ENCODE results near the gene HSF2BP.
"Not testable (repeated sequence)": the region's sequence is repeated elsewhere in the genome, so short reads cannot be mapped to it uniquely, and the experiment has no call there.

The HSF2BP gene

GRCh38 chr21:43540561-43540960 is 118.7 kb downstream of the HSF2BP start:
- not testable (repeated sequence) for DNase-seq; H3K4me1 Mint-ChIP-seq (ENCODE audit: low read depth); H3K36me3 Mint-ChIP-seq (ENCODE audit: low read depth); H3K4me3 Mint-ChIP-seq; H3K27ac Mint-ChIP-seq; H3K9me3 Mint-ChIP-seq; H3K27me3 Mint-ChIP-seq

DNA sequence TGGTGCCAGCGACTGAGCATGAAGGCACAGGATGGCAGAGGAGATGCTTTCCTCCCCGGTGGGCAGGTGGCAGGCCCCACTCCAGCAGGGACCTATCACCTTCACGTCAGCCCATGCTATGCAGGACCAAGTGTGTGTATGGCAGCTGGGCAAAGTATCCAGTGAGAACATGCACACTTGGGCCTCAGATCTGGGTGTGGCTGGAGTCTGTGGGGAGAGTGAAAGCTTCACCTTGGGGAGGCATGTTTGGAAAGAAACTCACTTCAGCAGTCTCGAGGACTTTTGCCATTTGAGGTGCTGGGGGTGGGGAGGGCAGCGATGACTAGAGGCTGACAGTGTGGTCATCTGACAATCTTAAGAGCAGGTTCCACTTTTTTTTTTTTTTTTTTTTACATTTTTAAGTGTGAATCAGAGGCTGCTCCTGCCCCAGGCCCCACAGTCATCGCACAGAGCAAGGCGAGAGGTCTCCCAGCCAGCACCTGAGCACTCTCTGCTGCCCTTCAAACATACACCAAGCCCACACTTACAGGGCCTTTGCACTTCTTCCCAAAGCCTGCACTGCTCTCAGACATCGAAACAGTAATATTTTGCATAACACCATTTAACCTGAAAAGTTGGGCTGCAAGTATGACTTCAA is 136.7 kb downstream of the HSF2BP start:
- not testable (repeated sequence) for H3K27ac Mint-ChIP-seq; H3K9me3 Mint-ChIP-seq; DNase-seq; H3K4me1 Mint-ChIP-seq (ENCODE audit: low read depth); H3K27me3 Mint-ChIP-seq; H3K36me3 Mint-ChIP-seq (ENCODE audit: low read depth); H3K4me3 Mint-ChIP-seq

DNA sequence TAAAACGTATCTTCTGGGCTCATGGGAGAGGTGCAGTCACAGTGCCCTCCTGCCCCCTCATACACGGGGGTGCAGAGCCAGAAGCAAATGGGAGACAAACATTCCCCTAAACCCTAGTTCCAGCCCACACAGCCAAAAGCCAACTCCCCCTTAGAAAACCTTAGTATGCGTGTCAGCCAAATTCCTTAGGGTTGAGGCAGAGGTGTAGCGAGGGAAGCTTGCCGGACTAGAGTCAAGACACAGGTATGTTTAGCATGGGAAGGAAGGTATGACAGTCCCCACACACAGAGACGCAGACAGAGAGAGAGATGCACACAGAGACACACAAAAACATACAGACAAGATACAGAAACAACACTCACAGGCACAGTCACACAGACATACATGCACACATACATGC is 141.6 kb downstream of the HSF2BP start:
- H3K27ac Mint-ChIP-seq; H3K4me1 Mint-ChIP-seq (ENCODE audit: low read depth); DNase-seq; H3K9me3 Mint-ChIP-seq; H3K36me3 Mint-ChIP-seq (ENCODE audit: low read depth); H3K27me3 Mint-ChIP-seq; H3K4me3 Mint-ChIP-seq: not testable (repeated sequence)

DNA sequence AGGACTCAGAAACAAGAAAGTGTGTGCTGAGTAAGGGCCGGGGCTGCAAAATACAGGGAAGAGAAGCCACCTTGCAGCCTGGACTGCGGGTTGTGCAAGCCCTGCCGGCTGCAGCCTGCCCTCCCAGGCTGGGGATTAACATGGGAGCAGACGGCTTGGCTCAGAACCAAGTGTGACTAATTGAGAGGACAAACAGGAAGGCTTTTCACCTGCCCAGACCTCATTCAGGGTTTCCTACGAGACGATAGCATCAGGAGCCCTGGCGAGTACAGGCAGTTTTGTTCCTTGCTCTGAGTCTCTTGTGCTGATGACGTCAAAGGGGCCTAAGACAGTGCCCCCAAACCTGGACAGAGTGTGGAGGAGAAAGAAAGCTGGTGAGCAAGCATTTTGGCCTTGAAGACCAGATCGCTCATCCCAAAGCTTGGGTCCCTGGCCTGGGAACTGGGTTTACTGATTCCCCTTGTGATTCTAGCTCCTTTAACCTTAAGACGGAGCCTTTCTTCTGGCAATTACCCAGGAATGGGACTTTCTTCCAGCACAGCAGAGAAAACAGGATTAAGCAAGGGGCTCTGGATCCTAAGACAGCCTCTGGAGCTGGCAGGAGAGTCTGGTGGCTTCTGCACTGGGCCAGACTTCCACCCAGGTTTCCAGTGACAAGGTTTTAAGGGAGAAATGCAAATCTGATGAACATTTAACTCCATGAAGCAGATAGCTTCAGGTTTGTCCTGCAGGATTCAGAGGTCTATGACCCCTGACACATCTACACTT is 142.2 kb downstream of the HSF2BP start:
- not testable (repeated sequence) for H3K4me3 Mint-ChIP-seq; H3K4me1 Mint-ChIP-seq (ENCODE audit: low read depth); H3K27ac Mint-ChIP-seq; H3K36me3 Mint-ChIP-seq (ENCODE audit: low read depth); H3K27me3 Mint-ChIP-seq; DNase-seq; H3K9me3 Mint-ChIP-seq

DNA sequence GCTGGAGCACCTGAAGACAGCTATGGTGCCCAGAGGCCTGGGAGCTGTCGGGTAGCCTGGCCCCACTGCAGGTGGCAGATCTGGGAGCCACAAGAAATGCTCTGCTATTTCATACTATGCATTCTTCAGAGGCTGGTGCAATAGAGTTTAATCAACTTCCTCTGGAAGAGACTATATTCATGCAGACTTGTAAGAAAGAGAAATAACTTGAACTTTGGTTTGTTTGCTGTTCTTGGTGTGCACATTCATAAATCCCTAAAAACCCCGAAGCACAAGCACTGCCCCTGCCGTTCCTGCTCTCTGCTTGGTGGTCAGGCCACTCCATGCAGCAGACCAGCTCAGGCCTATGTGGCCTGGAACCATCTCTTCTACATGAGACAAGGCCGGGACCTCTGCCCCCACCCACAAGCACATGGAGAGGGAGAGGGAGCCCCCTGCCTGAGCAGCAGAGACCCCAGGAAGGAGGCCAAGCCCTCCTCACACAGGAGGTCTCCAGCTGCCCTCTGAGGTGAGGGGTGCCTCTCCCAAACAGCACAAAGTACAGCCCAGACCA is 142.9 kb downstream of the HSF2BP start:
- DNase-seq; H3K4me3 Mint-ChIP-seq; H3K9me3 Mint-ChIP-seq; H3K4me1 Mint-ChIP-seq (ENCODE audit: low read depth); H3K27me3 Mint-ChIP-seq; H3K36me3 Mint-ChIP-seq (ENCODE audit: low read depth); H3K27ac Mint-ChIP-seq: not testable (repeated sequence)

- H3K4me1 Mint-ChIP-seq (ENCODE audit: low read depth); H3K4me3 Mint-ChIP-seq; DNase-seq: not testable (repeated sequence)
These were observed 144.5 kb downstream of the HSF2BP start for GRCh38 chr21:43514834-43515233.

GRCh38 chr21:43513023-43513422 is 146.3 kb downstream of the HSF2BP start:
- not testable (repeated sequence) for H3K9me3 Mint-ChIP-seq; DNase-seq; H3K27ac Mint-ChIP-seq; H3K36me3 Mint-ChIP-seq (ENCODE audit: low read depth); H3K27me3 Mint-ChIP-seq; H3K4me3 Mint-ChIP-seq; H3K4me1 Mint-ChIP-seq (ENCODE audit: low read depth)

More at GRCh38 chr21:43514834-43515233, 144.5 kb downstream of the HSF2BP start:
- H3K27ac Mint-ChIP-seq; H3K27me3 Mint-ChIP-seq; H3K36me3 Mint-ChIP-seq (ENCODE audit: low read depth); H3K9me3 Mint-ChIP-seq: not testable (repeated sequence)

DNA sequence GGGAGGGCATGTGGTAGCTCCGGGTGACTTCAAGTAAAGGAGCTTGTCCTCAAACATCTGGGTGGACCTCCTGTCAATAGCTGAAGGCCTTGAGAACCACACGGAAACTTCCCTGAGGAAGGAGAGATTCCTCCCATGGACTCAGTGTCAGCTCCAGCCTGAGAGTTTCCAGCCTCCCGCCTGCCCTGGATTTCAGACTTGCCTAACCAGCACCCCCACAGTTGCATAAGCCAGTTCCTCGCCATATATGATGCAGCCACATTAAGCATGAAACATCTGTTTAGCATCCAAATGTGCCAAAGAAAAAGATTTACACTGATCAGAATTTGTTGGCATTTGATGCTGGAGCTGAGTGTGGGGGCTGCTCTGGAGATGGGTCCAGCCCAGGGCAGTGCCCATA is 148.1 kb downstream of the HSF2BP start:
- H3K9me3 Mint-ChIP-seq; DNase-seq; H3K4me3 Mint-ChIP-seq; H3K36me3 Mint-ChIP-seq (ENCODE audit: low read depth); H3K27ac Mint-ChIP-seq; H3K27me3 Mint-ChIP-seq; H3K4me1 Mint-ChIP-seq (ENCODE audit: low read depth): not testable (repeated sequence)

GRCh38 chr21:43510669-43511068 is 148.6 kb downstream of the HSF2BP start:
- not testable (repeated sequence) for H3K4me1 Mint-ChIP-seq (ENCODE audit: low read depth); DNase-seq; H3K36me3 Mint-ChIP-seq (ENCODE audit: low read depth); H3K27ac Mint-ChIP-seq; H3K4me3 Mint-ChIP-seq; H3K9me3 Mint-ChIP-seq; H3K27me3 Mint-ChIP-seq

- DNase-seq; H3K9me3 Mint-ChIP-seq; H3K27ac Mint-ChIP-seq; H3K27me3 Mint-ChIP-seq; H3K4me3 Mint-ChIP-seq; H3K4me1 Mint-ChIP-seq (ENCODE audit: low read depth); H3K36me3 Mint-ChIP-seq (ENCODE audit: low read depth): not testable (repeated sequence)
These were observed 155.4 kb downstream of the HSF2BP start for GRCh38 chr21:43503892-43504291.

DNA sequence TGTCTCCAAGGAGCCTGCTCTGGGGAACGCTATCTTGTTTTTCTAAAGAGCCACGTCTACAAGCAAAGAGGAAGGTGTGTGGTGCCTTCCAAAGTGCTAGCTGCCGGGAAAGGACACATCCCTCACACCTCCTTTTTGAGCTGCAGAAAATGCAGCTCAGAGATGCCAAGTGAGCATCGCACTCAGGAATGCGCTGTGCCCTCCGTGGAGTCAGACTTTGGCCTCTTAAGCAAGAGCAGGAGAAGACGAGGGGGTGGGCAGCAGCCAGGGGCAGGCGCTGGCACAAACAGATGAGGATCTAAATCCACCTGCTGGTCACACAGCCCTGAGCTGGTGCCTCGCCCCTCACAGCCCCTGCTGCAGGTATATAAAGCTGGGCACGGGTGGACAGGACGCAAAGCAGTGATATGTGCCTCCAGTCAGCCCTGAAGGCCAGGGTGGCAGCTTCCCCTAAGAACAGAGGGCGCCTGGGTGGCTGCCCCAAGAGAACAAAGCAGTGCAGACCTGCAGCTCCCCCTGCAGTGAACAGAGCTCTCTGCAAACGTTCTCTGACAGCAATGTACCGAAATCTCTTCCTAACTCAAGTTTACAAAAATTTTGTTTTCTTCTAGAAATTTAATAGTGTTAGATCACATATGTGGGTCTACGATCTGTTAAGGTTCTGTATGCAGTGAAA is 156.1 kb downstream of the HSF2BP start:
- H3K4me1 Mint-ChIP-seq (ENCODE audit: low read depth); DNase-seq; H3K36me3 Mint-ChIP-seq (ENCODE audit: low read depth); H3K27me3 Mint-ChIP-seq; H3K9me3 Mint-ChIP-seq; H3K27ac Mint-ChIP-seq; H3K4me3 Mint-ChIP-seq: not testable (repeated sequence)

GRCh38 chr21:43502407-43503071 is 156.7 kb downstream of the HSF2BP start:
- H3K36me3 Mint-ChIP-seq (ENCODE audit: low read depth); H3K27ac Mint-ChIP-seq; DNase-seq; H3K27me3 Mint-ChIP-seq; H3K4me1 Mint-ChIP-seq (ENCODE audit: low read depth); H3K9me3 Mint-ChIP-seq; H3K4me3 Mint-ChIP-seq: not testable (repeated sequence)

GRCh38 chr21:43498924-43499323 is 160.4 kb downstream of the HSF2BP start:
- not testable (repeated sequence) for H3K36me3 Mint-ChIP-seq (ENCODE audit: low read depth); H3K4me3 Mint-ChIP-seq; H3K4me1 Mint-ChIP-seq (ENCODE audit: low read depth); DNase-seq; H3K27ac Mint-ChIP-seq; H3K9me3 Mint-ChIP-seq; H3K27me3 Mint-ChIP-seq

DNA sequence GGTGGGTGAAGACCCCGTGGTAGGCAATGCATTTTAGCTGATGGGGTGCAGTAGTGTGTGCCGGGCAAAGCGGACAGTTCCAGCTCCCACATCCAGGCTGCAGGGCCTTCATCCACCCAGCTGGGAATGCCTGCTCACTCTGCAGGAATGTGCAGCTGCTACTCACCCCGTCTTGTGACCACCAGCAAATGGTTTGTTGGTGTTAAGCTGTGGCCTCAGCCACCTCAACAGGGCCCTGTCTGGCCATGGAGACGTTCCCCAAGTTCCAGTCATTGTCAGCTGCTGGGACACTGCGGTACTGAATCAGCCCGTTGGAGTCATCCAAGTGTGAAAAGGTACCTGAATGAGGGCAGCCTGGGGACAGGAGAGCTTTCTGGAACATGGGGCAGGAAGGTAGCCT is 161.2 kb downstream of the HSF2BP start:
- H3K27me3 Mint-ChIP-seq; H3K4me1 Mint-ChIP-seq (ENCODE audit: low read depth); H3K36me3 Mint-ChIP-seq (ENCODE audit: low read depth); H3K4me3 Mint-ChIP-seq; H3K9me3 Mint-ChIP-seq; DNase-seq; H3K27ac Mint-ChIP-seq: not testable (repeated sequence)

Measured in activated T-cell treated with anti-CD3 and anti-CD28 coated beads, Interleukin-2, amount 50 U/mL, for 24 hours (primary cell).